IPS-20b (cell line): ENCODE results near the gene UTF1.

Experiments
- H3K27ac ChIP-seq: one replicate; pipeline ENCODE4 v1.5.1; 2013; ENCODE audit warnings: low read length
- H3K27me3 ChIP-seq: 2 replicates; pipeline ENCODE4 v1.6.1; 2013; ENCODE audit warnings: mild to moderate bottlenecking, low read length, inconsistent platforms; ENCODE audit not compliant: insufficient read depth
- H3K36me3 ChIP-seq: 2 replicates; pipeline ENCODE4 v1.6.1; 2013; ENCODE audit warnings: low read depth, mild to moderate bottlenecking, inconsistent platforms, low read length, moderate library complexity; ENCODE audit not compliant: insufficient read depth
- H3K4me1 ChIP-seq: 2 replicates; pipeline ENCODE4 v1.6.1; 2013; ENCODE audit warnings: mild to moderate bottlenecking, control low read depth, inconsistent platforms, low read length, moderate library complexity; ENCODE audit not compliant: insufficient read depth
- H3K4me3 ChIP-seq: 2 replicates; pipeline ENCODE4 v1.5.1; 2013; ENCODE audit warnings: mild to moderate bottlenecking, low read length, inconsistent platforms
- H3K9ac ChIP-seq: 2 replicates; pipeline ENCODE4 v1.6.1; 2013; ENCODE audit warnings: low read depth, mild to moderate bottlenecking, inconsistent platforms, low read length, moderate library complexity
- H3K9me3 ChIP-seq: 2 replicates; pipeline ENCODE4 v1.6.1; 2013; ENCODE audit warnings: mild to moderate bottlenecking, low read depth, low read length, inconsistent platforms; ENCODE audit not compliant: insufficient read depth

The UTF1 gene, protein sequence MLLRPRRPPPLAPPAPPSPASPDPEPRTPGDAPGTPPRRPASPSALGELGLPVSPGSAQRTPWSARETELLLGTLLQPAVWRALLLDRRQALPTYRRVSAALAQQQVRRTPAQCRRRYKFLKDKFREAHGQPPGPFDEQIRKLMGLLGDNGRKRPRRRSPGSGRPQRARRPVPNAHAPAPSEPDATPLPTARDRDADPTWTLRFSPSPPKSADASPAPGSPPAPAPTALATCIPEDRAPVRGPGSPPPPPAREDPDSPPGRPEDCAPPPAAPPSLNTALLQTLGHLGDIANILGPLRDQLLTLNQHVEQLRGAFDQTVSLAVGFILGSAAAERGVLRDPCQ

DNA sequence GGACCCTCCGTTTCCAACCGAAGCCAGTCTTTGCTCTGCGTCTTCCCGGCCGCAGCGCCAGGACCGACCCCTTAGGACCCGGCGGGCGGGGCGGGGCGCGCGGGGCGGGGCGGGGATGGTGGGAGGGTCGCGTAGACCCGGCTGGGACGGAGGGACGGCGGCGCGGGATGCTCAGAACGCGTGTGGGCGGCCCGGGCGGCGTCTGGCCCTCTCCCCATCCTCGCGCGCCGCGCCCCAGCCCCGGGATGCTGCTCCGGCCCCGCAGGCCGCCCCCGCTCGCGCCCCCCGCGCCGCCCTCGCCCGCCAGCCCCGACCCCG is at the start of gene UTF1:
Gene UTF1 (plus strand): TSS at position 174 of the 318 bp plus-strand sequence. CDS start 72 bp downstream, at position 246.
- Histone ChIP-seq H3K4me3 (peak within 1 kb of the TSS; percentile 58), H3K4me1 (peaks cover 7% of the 10 kb centered on the region; the same call in 1 of the 2 replicates), H3K9me3 (no peaks in the 10 kb centered on the region), H3K27ac (no peak within 1 kb of the TSS), H3K36me3 (no peaks in the 10 kb centered on the region), H3K27me3 (peaks cover 80% of the 10 kb centered on the region), H3K9ac (no peak within 1 kb of the TSS)

DNA sequence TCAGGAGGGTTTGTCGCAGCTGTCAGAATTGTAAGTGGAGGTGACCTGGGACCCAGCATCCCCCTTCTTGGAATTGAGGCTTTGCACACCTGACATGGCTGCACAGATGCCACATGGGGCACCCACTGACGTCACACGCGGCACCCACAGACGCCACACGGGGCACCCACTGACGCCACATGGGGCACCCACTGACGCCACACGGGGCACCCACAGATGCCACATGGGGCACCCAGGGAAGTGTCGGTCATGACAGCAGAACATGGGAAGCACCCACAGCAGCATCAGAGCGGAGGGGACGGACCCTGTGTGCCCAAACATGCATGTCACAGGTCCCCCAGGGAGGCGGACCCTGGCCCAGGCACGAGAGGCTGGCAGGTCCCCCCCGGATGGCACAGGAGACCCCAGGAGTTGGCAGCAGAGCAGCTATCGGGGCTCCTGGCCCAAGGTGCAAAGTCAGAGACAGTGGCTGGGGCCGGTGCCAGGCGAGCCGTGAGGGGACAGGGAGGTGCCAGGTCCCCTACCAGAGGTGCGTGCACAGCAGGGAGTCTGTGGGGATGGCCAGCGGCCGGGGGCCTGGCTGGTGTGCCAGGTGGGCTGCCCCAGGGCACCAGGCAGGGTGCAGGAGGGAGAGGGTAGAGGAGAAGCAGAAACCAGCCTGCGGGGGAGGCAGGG is 48.9 kb upstream of the UTF1 start:
- H3K4me3 ChIP-seq: no peak overlapping the region
- peaks cover 12% of the 10 kb centered on the region for H3K9me3 ChIP-seq
- H3K9ac ChIP-seq: no peak overlapping the region
- H3K4me1 ChIP-seq: no peaks in the 10 kb centered on the region
- H3K36me3 ChIP-seq: peaks cover 8% of the 10 kb centered on the region
- no peaks in the 10 kb centered on the region for H3K27me3 ChIP-seq
- H3K27ac ChIP-seq: no peak overlapping the region

DNA sequence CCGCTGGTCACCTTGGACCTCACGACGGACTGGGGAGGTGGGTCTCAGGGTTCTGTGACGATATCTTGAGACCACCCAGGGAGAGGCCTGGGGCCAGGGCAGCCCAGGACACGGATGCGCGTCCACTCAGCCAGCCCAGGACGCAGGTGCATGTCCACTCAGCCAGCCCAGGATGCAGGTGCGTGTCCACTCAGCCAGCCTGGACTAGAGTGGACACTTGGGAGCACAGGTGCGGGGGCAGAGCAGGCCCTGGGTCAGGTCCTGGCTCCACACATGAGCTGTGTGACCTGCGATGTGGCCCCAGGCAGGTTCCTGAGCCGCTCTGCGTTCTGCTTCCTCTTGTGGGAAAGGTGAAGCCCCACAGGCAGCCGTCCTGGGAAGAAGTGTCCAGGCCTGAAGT is 47.8 kb upstream of the UTF1 start:
- Histone ChIP-seq H3K9ac (no peak overlapping the region), H3K4me1 (no peaks in the 10 kb centered on the region), H3K4me3 (no peak overlapping the region), H3K9me3 (peaks cover 7% of the 10 kb centered on the region), H3K36me3 (peaks cover 8% of the 10 kb centered on the region), H3K27me3 (no peaks in the 10 kb centered on the region), H3K27ac (no peak overlapping the region)

DNA sequence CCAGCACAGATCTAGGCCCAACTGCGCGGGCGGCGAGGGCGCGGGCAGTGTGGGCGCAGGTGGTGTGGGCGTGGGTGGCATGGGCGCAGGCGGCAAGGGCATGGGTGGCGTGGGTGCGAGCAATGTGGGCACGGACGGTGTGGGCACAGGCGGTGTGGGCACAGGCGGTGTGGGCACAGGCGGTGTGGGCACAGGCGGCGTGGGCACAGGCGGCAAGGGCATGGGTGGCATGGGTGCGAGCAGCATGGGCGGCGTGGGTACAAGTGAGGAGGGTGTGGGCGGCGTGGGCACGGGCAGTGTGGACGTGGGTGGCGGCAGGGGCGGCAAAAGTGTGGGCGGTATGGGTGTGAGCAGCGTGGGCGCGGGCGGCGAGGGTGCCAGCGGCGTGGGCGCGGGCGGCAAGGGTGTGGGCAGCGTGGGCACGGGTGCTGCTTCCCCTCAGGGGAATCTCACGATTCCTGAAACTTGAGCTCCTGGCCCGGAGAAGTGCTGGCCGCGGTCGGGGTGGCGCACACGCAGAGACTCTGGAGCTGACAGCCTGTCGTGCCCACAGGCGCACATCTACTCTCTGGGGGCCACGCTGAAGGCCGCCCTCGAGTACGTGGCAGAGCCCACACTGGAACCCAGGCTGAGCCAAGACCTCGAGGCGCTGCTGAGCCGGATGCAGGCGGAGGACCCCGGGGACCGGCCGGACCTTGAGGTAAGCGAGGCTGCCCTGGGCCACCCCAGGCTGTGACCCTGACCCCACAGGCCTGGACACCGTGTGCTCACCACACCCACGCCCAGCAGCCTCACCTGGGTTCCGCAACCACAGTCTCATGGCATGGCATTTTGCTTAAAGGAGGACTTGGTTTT is 47.0 kb upstream of the UTF1 start:
- Histone ChIP-seq H3K27me3 (no peaks in the 10 kb centered on the region), H3K9ac (no peak overlapping the region), H3K4me1 (no peaks in the 10 kb centered on the region), H3K9me3 (no peaks in the 10 kb centered on the region; the same call in 1 of the 2 replicates), H3K36me3 (peaks cover 8% of the 10 kb centered on the region), H3K4me3 (no peak overlapping the region), H3K27ac (no peak overlapping the region)

DNA sequence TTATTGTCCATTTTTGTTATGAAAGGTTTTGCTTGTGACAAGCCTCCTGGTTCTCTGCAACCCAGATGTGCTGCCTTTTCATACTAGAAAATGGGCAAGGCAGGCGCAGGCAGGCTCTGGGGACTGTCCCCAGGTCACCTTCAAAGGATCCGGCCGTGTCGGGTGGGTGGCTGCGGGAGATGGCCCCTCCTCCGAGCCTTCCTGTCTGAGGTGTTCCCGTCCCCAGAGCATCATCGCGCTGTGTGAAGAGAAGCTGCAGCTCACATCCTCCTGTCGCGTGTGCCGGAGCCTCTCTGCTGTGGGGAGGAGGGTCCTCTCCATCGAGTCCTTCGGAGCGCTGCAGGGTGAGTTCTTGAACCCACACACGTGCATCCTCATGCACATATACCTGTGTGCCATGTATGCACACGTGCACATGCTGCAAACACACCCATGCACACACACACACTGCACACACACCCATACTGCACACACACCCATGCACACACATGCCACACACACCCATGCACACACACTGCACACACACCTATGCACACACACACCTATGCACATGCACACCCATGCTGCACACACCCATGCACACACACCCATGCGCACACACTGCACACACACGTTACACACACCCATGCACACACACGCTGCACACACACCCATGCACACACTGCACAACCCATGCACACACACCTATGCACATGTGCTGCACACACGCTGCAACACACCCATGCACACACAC is 46.2 kb upstream of the UTF1 start:
- no peaks in the 10 kb centered on the region for H3K4me1 ChIP-seq
- H3K36me3 ChIP-seq: peaks cover 8% of the 10 kb centered on the region
- H3K27ac ChIP-seq: no peak overlapping the region
- H3K9ac ChIP-seq: no peak overlapping the region
- H3K9me3 ChIP-seq: no peaks in the 10 kb centered on the region
- H3K27me3 ChIP-seq: no peaks in the 10 kb centered on the region
- no peak overlapping the region for H3K4me3 ChIP-seq

DNA sequence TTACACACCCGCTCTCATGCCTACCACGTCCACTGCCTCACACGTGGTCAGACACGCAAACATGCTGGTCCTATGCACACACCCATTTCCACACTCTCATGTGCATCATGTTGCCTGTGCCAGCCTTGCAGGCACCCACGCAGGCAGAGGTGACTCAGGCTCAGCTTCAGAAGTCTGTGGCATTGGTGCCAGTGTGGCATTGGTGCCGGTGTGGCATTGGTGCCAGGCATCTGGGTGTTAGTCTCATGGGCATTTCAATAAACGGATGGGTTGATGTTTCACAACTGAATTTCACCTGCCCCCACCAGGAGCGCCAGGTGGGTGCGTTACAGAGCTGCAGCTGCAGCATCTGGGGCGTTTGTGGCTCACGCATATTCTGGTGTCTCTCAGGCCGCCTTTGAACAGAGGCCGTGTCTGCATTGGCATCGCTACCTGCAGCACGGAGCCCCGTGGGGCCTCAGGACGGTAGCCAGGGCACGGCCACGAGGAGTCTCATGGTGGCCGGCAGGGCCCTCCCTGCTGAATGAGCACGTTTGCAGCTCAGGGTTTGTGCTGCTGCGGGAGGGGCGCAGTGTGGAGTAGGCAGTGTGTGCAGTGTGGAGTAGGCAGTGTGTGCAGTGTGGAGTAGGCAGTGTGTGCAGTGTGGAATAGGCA is 45.3 kb upstream of the UTF1 start:
- Histone ChIP-seq H3K27me3 (no peaks in the 10 kb centered on the region), H3K4me3 (no peak overlapping the region), H3K36me3 (peaks cover 8% of the 10 kb centered on the region), H3K4me1 (no peaks in the 10 kb centered on the region), H3K9ac (no peak overlapping the region), H3K27ac (no peak overlapping the region), H3K9me3 (no peaks in the 10 kb centered on the region)

DNA sequence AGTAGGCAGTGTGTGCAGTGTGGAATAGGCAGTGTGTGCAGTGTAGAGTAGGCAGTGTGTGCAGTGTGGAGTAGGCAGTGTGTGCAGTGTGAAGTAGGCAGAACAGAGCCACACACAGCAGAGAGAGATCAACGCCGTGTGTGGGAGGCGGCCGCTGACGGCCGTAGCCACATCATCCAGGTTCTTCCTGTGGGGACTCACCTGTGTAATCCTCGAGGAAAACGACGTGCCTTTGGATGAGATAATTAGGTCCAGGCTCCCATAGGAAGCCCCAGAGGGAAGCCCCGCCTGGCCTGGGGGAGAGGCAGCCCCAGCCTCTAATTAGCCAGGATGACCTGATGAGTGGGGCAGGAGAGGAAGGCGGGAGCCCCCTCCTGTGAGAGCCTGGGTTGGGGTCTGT is 44.6 kb upstream of the UTF1 start:
- H3K27ac ChIP-seq: no peak overlapping the region
- peaks cover 8% of the 10 kb centered on the region for H3K36me3 ChIP-seq
- no peaks in the 10 kb centered on the region; the same call in 1 of the 2 replicates for H3K9me3 ChIP-seq
- no peaks in the 10 kb centered on the region for H3K27me3 ChIP-seq
- no peak overlapping the region for H3K9ac ChIP-seq
- no peaks in the 10 kb centered on the region for H3K4me1 ChIP-seq
- no peak overlapping the region for H3K4me3 ChIP-seq

DNA sequence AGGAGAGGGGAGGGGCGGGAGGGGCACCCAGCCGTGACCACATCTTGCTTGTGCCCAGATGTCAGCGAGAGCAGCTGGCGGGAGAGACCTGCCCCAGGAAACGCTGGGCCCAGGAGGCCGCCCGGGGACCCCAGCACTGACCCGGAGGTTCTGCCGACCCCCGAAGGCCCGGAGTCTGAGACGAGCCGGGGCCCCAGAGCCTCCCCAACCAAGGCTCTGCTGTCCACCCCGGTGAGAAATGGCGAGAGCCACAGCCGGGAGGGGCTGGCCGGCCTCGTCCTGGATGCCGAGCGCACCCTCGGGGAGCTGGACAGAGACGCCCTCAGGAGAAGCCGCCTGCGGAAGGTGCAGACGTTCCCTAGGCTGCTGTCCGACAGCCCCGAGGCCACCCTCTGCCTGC is 44.1 kb upstream of the UTF1 start:
- Histone ChIP-seq H3K27me3 (no peaks in the 10 kb centered on the region), H3K36me3 (peaks cover 8% of the 10 kb centered on the region), H3K27ac (no peak overlapping the region), H3K4me1 (no peaks in the 10 kb centered on the region), H3K4me3 (no peak overlapping the region), H3K9ac (no peak overlapping the region), H3K9me3 (no peaks in the 10 kb centered on the region; the same call in 1 of the 2 replicates)

DNA sequence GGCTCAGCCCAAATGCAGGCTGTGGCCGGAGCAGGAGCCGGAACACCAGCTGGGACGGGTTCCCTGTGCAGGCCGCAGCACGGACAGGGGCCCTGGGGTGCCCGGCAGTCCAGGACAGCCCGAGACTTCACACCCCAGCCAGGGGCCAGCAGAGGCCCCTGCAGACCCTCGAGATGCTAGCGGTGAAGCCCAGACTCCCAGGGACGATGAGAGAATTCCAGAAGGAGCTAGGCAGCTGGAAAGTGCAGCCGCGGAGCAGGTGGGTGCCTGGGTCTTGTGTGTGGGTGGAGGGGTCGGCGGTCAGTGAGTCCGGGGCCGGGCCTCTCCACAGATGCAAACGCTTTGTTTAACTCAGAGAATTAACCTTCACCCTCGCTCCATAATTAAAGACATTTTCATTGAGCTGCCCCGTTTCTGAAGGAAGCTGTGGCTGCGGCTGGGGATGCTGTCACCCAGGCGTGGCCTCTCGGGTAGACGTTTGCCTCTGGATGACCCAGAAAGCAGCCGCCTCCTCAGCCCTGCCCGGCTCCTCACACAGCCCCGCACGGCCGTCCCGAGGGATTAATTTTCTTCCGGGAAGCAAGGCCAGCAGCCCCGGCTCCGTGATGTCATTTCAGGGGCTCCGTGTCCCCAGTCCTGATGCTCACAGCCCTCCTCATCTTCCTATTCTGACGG is 43.5 kb upstream of the UTF1 start:
- Histone ChIP-seq H3K27ac (no peak overlapping the region), H3K4me1 (no peaks in the 10 kb centered on the region), H3K4me3 (no peak overlapping the region), H3K9ac (no peak overlapping the region), H3K36me3 (peaks cover 8% of the 10 kb centered on the region), H3K9me3 (no peaks in the 10 kb centered on the region; the same call in 1 of the 2 replicates), H3K27me3 (no peaks in the 10 kb centered on the region)

DNA sequence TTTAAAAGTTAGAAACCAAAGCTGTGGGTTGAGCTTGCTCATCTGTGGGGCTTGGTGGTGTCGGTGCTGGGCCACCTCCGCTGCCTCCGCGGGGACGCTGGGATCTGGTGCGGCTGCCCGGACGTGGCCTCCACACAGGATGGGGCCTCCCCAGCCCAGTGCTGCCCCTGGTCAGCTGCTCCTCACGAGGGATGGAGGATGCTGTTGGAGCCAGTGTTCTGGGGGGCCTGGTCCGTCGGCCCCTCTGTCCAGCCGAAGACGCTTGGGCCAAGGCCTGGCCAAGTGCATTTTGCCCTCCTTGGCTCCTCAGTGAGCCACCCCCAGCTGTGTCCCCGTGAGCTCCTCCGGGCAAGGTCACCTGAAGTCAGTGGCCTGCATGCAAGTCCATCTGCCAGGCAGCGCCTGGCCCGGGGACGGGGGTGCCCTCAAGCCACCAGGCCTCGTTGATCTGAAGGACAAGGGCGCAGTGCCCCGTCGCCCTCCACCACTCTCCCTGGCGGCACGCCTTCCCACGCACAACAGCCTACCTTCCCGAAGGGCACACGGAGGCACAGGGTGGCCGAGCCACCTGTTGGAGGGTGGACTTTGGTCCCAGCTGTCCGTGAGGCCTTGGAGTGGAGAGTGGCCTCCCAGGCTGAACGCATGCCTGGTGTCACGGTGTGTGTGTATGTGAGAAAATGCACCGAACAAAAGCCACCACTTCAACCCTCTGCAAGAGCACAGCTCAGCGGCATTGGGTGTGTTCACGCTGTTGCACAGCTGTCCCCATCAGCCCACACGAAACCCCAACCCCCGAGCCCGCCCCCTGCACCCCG is 42.7 kb upstream of the UTF1 start:
- H3K4me3 ChIP-seq: no peak overlapping the region
- peaks cover 8% of the 10 kb centered on the region for H3K36me3 ChIP-seq

More for the DNA sequence above, 42.7 kb upstream of the UTF1 start:
- Histone ChIP-seq H3K9me3 (peaks cover 7% of the 10 kb centered on the region; the same call in 1 of the 2 replicates), H3K4me1 (no peaks in the 10 kb centered on the region), H3K27ac (no peak overlapping the region), H3K9ac (no peak overlapping the region), H3K27me3 (no peaks in the 10 kb centered on the region)
